GM12891 (cell line): Measurements from ENCODE around the gene ETS2.

Experiments used
- POLR2A ChIP-seq: IDR thresholded peaks from 2 replicates; pipeline ENCODE4 v1.6.1; 2011; ENCODE audit warnings: low read depth, low read length, control low read depth
- POLR2AphosphoS5 ChIP-seq: IDR thresholded peaks from 2 replicates; pipeline ENCODE4 v1.6.1; 2011; ENCODE audit warnings: low read depth, low read length, control low read depth
- TAF1 ChIP-seq: IDR thresholded peaks from 2 replicates; pipeline ENCODE4 v1.6.1; 2011; ENCODE audit warnings: low read depth, low read length, control low read depth

DNA sequence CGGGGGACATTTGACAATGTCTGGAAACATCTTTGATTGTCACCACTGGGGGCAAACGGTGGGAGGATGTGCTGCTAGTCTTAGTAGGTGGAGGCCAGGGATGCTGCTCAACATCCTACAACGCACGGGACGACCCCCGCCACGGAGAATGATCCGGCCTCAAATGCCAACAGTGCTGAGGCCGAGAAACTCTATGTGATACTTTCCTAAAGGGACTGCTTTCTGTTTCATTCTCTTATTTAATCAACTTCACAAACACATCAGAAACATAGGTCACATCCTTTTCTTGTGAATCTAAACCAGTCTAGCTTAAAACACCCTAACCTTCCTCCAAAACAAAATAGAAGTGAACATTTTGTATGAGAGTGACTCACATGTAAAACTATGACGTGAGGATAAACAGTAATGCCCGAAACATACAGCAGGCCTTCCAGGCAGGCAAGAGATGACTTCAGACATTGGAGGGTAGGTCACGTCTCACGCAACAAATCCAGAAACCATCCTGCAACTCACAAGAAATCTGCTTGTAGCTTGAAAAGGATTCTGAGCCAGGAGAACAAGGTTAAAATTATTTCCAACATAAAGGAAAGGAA, 37.2 kb upstream of the ETS2 start:
- TF ChIP-seq POLR2AphosphoS5 (no peak), TAF1 (no peak), POLR2A (no peak)
